HAP-1 (cell line): ENCODE measurements around the gene SYCP2L.
"Not testable (repeated sequence)": the region's sequence is repeated elsewhere in the genome, so short reads cannot be mapped to it uniquely, and the experiment has no call there.

Experiments used
- DNase-seq, 2 experiments: peaks; one replicate each; pipeline ENCODE4 v3.0.0-alpha.2; 2016 to 2020; ENCODE audit warnings: low spot score in 2 of 2
- H3K27me3 ChIP-seq: fragments of 250-450 bp; sonication (Bioruptor Pico); 2 replicates; pipeline ENCODE4 v1.5.1; 2020; ENCODE audit warnings: low read depth, mild to moderate bottlenecking, moderate library complexity
- H3K36me3 ChIP-seq: fragments of 250-450 bp; sonication (Bioruptor Pico); replicated peaks from 2 replicates; pipeline ENCODE4 v1.5.1; 2020; ENCODE audit warnings: mild to moderate bottlenecking
- H3K4me1 ChIP-seq: fragments of 250-450 bp; sonication (Bioruptor Pico); 2 replicates; pipeline ENCODE4 v1.5.1; 2020; ENCODE audit warnings: mild to moderate bottlenecking
- H3K4me3 ChIP-seq: fragments of 250-450 bp; sonication (Bioruptor Pico); 2 replicates; pipeline ENCODE4 v1.5.1; 2020; ENCODE audit warnings: mild to moderate bottlenecking, moderate library complexity
- H3K9me3 ChIP-seq: fragments of 250-450 bp; sonication (Bioruptor Pico); 2 replicates; pipeline ENCODE4 v1.5.1; 2020; ENCODE audit warnings: mild to moderate bottlenecking, moderate library complexity
- in situ Hi-C: fragments of 300-500 bp; cut with MboI; formaldehyde crosslinking; loops from 3 replicates; pipeline ENCODE4 v1.14.3; 2020; ENCODE audit warnings: low sequenced_read_pairs, inconsistent platforms, mixed read lengths

The SYCP2L gene

DNA sequence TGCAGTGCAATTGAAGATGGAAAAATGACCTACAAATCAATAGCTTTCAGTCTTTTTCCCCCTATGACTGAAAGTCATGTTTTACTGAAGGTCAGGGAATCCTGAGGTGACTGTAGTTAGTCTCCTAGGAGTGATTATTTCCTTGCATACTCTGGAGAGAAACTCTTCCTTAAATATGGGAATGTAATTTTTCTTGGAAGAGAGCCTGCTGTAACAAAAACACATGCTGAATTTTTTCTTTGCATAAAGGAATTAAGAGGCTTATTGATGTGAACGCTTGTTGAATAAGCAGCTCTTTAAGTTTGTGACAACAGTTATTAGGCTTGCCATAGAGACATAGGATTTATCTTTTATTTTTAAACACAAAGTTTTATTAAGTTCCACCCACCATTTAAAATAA, 92.8 kb downstream of the SYCP2L start:
- peaks cover 9% of the 10 kb centered on the region for H3K4me1 ChIP-seq
- no peaks in the 10 kb centered on the region for H3K9me3 ChIP-seq
- DNase-seq: peak in 1 of 2 experiments; percentile 65
- H3K27me3 ChIP-seq: no peaks in the 10 kb centered on the region
- H3K36me3 ChIP-seq: peaks cover 2% of the 10 kb centered on the region
- in situ Hi-C loops: no loop called here
- H3K4me3 ChIP-seq: no peak overlapping the region

DNA sequence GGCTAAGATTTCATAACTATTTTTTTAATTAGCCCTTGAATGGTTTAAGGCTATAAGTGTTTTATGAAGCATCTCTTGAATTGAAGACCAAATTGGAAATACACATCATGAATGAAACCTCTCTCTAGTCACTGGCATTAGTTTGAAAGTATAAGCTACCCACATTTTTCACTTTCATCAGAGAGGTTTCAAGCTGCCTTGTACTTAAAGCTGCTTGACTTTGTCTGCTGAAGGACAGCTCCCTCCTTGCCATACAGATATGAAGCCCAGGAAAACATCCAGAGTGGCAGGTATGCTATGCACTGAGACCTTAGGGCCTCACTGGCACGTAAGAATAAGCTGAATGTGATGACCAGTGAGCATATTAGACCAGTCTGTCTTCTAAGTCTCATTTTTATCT, 94.6 kb downstream of the SYCP2L start:
- in situ Hi-C loops: no loop called here

DNA sequence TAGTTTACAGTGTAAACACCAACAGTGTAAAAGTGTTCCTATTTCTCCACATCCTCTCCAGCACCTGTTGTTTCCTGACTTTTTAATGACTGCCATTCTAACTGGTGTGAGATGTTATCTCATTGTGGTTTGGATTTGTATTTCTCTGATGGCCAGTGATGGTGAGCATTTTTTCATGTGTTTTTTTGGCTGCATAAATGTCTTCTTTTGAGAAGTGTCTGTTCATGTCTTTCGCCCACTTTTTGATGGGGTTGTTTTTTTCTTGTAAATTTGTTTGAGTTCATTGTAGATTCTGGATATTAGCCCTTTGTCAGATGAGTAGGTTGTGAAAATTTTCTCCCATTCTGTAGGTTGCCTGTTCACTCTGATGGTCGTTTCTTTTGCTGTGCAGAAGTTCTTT, 98.1 kb downstream of the SYCP2L start:
- in situ Hi-C loops, DNase-seq, H3K4me1 ChIP-seq, H3K9me3 ChIP-seq, H3K27me3 ChIP-seq, H3K4me3 ChIP-seq, H3K36me3 ChIP-seq: not testable (repeated sequence)

More for the DNA sequence above, 94.6 kb downstream of the SYCP2L start:
- no peaks in the 10 kb centered on the region for H3K27me3 ChIP-seq
- peaks cover 6% of the 10 kb centered on the region; the same call in 1 of the 2 replicates for H3K9me3 ChIP-seq
- no peak overlapping the region for H3K4me3 ChIP-seq
- no peak for DNase-seq
- H3K4me1 ChIP-seq: peaks cover 9% of the 10 kb centered on the region
- no peaks in the 10 kb centered on the region; the same call in 1 of the 2 replicates for H3K36me3 ChIP-seq

DNA sequence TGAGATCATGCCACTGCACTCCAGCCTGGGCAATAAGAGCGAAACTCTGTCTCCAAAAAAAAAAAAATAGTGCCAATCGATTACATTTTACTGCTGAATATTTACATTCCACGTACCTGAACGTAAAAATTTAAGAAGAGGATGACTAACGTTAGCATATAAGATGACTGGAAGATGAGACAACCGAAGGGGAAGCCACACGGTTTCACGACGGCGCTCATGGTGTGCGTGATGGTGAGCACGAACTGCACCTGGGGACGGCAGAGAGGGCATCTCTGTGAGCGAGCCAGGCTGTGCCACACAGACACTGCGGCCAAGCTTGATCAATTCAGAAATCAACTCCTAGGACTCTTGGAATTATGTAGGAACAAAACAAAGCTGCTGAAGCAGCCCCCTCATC, 102.7 kb downstream of the SYCP2L start:
- no peak for DNase-seq
- Histone ChIP-seq H3K4me1 (peaks cover 8% of the 10 kb centered on the region), H3K36me3 (peaks cover 3% of the 10 kb centered on the region; the same call in 1 of the 2 replicates), H3K27me3 (no peaks in the 10 kb centered on the region), H3K9me3 (peaks cover 6% of the 10 kb centered on the region; the same call in 1 of the 2 replicates), H3K4me3 (no peak overlapping the region)
- in situ Hi-C loops: no loop called here

DNA sequence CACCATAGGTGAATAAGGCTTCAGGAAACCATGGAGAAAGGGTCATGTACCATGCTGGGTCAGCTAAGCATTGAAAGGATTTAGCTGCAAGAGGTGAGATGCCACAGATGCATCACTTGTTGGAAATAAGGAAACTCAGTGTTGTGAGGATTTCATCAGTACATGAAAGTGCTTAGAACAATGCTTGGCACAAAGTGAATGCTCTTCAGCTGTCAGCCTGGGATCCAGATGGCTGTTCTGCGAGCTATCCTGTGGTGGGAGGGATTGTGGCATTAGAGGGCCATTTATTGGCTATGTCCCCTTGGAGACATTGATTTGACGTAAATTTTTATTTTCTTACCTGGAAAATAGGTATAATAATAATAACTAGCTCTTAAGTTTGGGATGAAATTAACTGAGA, 104.3 kb downstream of the SYCP2L start:
- in situ Hi-C loops: no loop called here
- DNase-seq: no peak
- Histone ChIP-seq H3K27me3 (no peaks in the 10 kb centered on the region), H3K4me3 (no peak overlapping the region), H3K36me3 (0 out of 2 replicates have a peak, but pooled peaks cover 3% of the 10 kb centered on the region), H3K4me1 (peaks cover 8% of the 10 kb centered on the region), H3K9me3 (no peaks in the 10 kb centered on the region)

DNA sequence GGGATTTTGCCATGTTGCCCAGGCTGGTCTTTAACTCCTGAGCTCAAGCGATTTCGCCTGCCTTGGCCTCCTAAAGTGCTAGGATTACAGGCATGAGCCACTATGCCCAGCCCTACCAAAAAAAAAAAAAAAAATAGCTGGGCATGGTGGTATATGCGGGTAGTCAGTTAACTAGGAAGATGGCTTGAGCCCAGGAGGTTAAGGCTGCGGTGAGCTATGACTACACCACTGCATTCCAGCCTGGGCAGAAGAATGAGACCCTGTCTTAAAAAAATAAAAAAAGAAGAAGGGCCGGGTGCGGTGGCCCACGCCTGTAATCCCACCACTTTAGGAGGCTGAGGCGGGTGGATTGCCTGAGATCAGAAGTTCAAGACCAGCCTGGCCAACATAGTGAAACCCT, 107.0 kb downstream of the SYCP2L start:
- 0 out of 2 replicates have a peak, but pooled peaks cover 2% of the 10 kb centered on the region for H3K36me3 ChIP-seq
- no peak for DNase-seq
- no peaks in the 10 kb centered on the region for H3K9me3 ChIP-seq
- in situ Hi-C loops: no loop called here
- H3K4me3 ChIP-seq: no peak overlapping the region
- H3K27me3 ChIP-seq: no peaks in the 10 kb centered on the region
- H3K4me1 ChIP-seq: peaks cover 8% of the 10 kb centered on the region

DNA sequence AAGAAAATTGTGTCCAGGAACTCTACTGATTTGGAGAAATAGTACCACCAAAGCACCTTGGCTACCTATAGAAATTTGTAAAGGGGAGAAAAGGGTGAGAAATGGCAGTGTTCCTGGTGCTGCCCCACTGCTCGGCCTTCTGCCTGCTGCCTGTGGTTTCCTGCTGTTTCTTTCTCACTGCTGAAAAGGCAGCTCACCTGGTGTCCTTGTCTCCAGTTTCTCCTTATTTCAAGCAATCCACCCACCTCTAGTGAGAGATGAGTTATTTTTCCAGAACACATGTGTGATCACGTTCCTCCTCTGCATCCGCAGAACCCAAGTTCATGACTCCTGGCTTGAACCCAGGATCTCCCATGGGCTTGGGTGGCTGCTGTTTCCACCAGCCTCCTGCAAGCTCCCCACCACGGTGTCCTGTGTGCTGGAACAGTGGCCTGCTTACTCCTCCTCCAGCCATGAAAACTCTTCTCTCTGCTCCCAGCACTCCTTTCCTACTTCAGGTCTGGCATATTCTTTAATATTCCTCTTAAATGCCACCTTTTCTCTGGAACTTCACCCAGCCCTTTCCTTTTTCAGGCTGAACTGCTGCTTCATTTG, 108.4 kb downstream of the SYCP2L start:
- H3K4me3 ChIP-seq: no peak overlapping the region
- peaks cover 4% of the 10 kb centered on the region for H3K4me1 ChIP-seq
- DNase-seq: no peak
- no peaks in the 10 kb centered on the region for H3K36me3 ChIP-seq
- H3K27me3 ChIP-seq: no peaks in the 10 kb centered on the region
- in situ Hi-C loops: no loop called here
- H3K9me3 ChIP-seq: no peaks in the 10 kb centered on the region

DNA sequence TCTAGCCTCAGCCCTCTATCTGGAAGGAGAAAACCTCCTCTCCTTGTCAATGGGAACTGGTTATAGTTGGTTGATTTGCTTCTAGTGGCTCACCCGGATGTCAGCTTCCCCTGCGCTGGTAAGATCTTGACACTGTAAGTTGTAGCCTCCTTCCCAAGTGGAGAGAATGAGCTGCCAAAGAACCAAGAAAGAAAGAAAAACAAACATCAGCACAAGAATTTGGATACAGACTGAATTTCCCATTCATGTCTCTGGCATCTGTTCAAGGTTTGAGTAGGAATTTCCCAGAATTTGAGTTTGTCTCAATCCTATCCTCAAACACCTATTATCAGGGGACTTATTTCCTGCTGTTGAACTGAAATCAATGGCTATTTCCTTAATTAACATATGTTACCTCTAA, 113.1 kb downstream of the SYCP2L start:
- H3K36me3 ChIP-seq: no peaks in the 10 kb centered on the region
- in situ Hi-C loops: no loop called here
- no peak for DNase-seq
- H3K4me3 ChIP-seq: no peak overlapping the region
- no peaks in the 10 kb centered on the region for H3K4me1 ChIP-seq
- no peaks in the 10 kb centered on the region for H3K9me3 ChIP-seq
- no peaks in the 10 kb centered on the region for H3K27me3 ChIP-seq

DNA sequence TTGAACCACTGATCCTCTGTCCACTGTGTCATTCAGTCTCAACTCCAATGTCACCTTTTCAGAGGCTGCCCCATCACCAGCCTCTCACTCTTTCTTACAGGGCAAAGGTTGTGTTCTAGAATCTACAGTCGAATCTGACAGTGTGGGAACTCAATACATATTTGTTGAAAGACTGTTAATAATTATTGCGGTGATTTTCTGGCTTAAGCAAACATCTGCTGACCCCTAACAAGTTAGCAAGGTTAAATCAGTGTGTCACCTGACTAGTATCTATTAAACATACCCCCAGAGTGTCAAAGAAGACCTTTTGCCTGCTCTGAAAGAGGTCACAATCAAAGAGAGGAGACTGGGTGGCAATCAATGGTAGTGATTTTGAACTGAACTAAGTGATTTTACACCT, 115.3 kb downstream of the SYCP2L start:
- DNase-seq: no peak
- Histone ChIP-seq H3K4me3 (no peak overlapping the region), H3K36me3 (no peaks in the 10 kb centered on the region), H3K4me1 (no peaks in the 10 kb centered on the region), H3K9me3 (no peaks in the 10 kb centered on the region), H3K27me3 (no peaks in the 10 kb centered on the region)
- in situ Hi-C loops: no loop called here

DNA sequence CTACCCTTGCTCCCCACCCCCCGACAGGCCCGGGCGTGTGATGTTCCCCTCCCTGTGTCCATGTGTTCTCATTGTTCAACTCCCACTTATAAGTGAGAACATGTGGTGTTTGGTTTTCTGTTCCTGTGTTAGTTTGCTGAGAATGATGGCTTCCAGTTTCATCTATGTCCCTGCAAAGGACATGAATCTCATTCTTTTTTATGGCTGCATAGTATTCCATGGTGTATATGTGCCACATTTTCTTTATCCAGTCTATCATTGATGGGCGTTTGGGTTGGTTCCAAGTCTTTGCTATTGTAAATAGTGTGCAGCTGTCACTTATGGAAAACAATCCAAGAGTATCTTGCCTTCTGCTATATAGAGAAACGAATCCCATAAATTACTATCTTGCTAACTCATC, 116.4 kb downstream of the SYCP2L start:
- H3K9me3 ChIP-seq, H3K4me3 ChIP-seq, H3K4me1 ChIP-seq, in situ Hi-C loops, H3K27me3 ChIP-seq, DNase-seq, H3K36me3 ChIP-seq: not testable (repeated sequence)

DNA sequence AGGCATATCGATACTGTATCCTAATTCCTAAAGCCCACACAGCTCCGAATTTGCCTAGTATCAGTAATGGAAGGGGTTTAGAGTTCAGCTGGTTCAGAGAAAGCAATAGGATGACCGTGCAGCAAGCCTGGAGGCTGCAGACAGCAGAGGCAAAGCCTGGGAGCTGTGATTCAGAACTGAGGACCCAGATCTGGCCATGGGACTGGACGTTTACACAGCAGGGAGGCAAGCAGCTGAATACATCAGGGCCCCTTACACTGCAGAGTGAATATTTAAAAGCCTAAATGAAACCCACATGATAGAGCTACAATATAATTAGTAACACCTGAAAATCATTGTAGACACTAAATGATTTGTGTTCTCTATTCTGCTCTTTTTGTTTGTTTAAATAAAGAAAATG, 119.2 kb downstream of the SYCP2L start:
- in situ Hi-C loops: no loop called here
- Histone ChIP-seq H3K4me1 (no peaks in the 10 kb centered on the region), H3K36me3 (no peaks in the 10 kb centered on the region; the same call in 1 of the 2 replicates), H3K4me3 (no peak overlapping the region), H3K27me3 (no peaks in the 10 kb centered on the region), H3K9me3 (no peaks in the 10 kb centered on the region)
- DNase-seq: no peak

DNA sequence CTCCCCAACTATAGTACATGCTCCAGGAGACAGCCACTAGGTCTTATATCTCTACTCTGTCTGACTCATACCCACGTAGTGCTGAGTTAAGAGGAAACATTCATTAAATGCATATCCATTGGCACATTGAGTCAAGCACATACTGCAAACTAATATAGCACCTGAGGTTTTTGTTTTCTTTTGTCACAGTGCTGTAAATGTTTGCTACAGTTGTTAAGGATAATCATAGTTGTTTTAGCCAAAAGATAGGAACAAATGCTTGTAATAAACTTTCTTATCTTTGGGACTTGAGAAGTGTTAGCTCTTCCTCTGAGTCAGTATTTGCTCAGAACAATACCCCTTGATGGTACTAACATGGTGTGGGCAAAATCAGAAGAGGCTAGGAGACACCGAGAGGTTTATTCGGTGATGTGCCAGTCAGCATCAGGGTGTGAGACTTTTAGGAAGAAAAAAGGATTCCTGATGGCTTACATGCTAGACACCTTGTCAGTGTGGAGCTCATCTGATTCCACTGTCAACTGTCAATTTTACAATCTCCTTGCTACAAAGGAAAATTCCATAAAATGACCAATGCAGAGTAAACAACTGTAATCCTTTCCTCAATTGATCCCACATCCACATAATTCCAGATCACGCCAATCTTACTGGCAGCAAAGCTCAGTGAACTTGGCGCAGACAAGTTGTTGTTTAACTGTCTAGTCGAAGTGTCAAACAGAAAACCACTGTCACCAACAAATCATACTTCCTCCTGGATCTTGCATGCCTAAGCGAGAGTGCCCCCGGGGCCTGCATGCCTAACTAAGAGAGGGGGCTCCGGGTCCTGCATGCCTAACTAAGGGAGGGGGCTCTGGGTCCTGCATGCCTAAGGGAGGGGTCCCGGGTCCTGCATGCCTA, 121.1 kb downstream of the SYCP2L start:
- no peak overlapping the region for H3K4me3 ChIP-seq
- no peak for DNase-seq
- in situ Hi-C loops: no loop called here

DNA sequence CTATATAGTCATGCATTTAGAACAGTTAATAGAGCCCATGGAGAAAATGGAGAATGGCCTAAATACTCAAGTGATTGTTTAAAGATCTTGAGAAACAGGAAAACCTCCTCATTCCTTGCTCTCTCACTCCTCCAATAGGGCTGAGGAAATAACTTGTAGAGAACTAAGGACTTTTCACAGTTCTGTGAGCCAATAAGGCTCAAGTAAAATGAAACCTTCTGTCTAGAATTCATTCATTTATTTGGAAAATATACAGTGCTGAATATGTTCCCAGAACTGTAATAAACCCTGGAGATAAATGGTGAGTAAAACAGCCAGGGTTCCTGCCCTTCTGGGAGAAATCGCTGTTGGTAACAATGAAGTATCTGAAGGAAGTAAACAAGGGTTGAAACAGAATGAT, 122.0 kb downstream of the SYCP2L start:
- no peaks in the 10 kb centered on the region for H3K27me3 ChIP-seq
- H3K36me3 ChIP-seq: no peaks in the 10 kb centered on the region; the same call in 1 of the 2 replicates
- H3K4me3 ChIP-seq: no peak overlapping the region
- in situ Hi-C loops: no loop called here
- H3K4me1 ChIP-seq: no peaks in the 10 kb centered on the region
- DNase-seq: no peak
- H3K9me3 ChIP-seq: no peaks in the 10 kb centered on the region

More for the DNA sequence above, 121.1 kb downstream of the SYCP2L start:
- Histone ChIP-seq H3K4me1 (no peaks in the 10 kb centered on the region), H3K9me3 (no peaks in the 10 kb centered on the region), H3K27me3 (no peaks in the 10 kb centered on the region), H3K36me3 (no peaks in the 10 kb centered on the region; the same call in 1 of the 2 replicates)

DNA sequence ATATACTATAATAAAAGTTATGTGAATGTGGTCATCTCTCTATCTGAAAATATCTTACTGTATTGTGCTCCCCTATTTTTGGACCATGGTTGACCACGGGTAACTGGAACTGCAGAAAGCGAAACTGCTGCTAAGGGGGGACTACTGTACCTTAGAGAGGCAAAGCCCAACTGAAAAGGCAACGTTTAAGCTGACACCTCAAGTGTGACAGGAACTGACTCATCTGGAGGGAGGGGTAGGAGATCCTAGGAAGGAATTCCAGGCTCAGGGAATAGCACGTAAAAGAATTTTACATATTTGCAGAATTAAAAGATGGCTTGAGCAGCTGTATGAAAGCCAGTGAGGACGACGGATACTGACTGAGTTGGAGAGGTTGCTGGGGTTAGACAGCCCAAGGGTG, 122.5 kb downstream of the SYCP2L start:
- Histone ChIP-seq H3K36me3 (no peaks in the 10 kb centered on the region; the same call in 1 of the 2 replicates), H3K27me3 (no peaks in the 10 kb centered on the region), H3K4me3 (no peak overlapping the region), H3K4me1 (no peaks in the 10 kb centered on the region), H3K9me3 (no peaks in the 10 kb centered on the region)
- DNase-seq: no peak
- in situ Hi-C loops: no loop called here
